GM23338 (cell line): Measurements from ENCODE around the gene TCF7L2. TPM values are rescaled to one million over a fixed set of nuclear protein-coding genes. Genes with fewer than 3 reads are reported as not detected.

Experiments
- ATAC-seq: fragments of 200-7000 bp; cut with Tn5 transposase; 3 replicates; pipeline ENCODE4 v1.9.1; 2020
- DNase-seq: peaks from one replicate; pipeline ENCODE4 v3.0.0-alpha.2; 2015; ENCODE audit warnings: low spot score
- H2AFZ ChIP-seq: fragments of 200-600 bp; sonication (generic); 2 replicates; pipeline ENCODE4 v1.8.0; 2016; ENCODE audit warnings: antibody characterized with exemption, mild to moderate bottlenecking, moderate library complexity
- H3F3A ChIP-seq: fragments of 200-600 bp; sonication (generic); replicated peaks from 2 replicates; pipeline ENCODE4 v1.8.0; 2017; ENCODE audit warnings: antibody characterized with exemption, mixed run types, low read depth
- H3K27ac ChIP-seq: fragments of 200-600 bp; sonication (generic); 2 replicates; pipeline ENCODE4 v1.6.1; 2016; ENCODE audit warnings: low read depth
- H3K27me3 ChIP-seq: fragments of 200-600 bp; sonication (generic); 2 replicates; pipeline ENCODE4 v1.8.0; 2016; ENCODE audit warnings: mild to moderate bottlenecking, mixed run types, moderate library complexity; ENCODE audit not compliant: insufficient read depth
- H3K36me3 ChIP-seq: fragments of 200-600 bp; sonication (generic); 2 replicates; pipeline ENCODE4 v1.8.0; 2016; ENCODE audit warnings: mild to moderate bottlenecking; ENCODE audit not compliant: insufficient read depth
- H3K4me1 ChIP-seq: fragments of 200-600 bp; sonication (generic); 2 replicates; pipeline ENCODE4 v1.8.0; 2016; ENCODE audit warnings: mild to moderate bottlenecking, moderate library complexity; ENCODE audit not compliant: insufficient read depth
- H3K4me2 ChIP-seq: fragments of 200-600 bp; sonication (generic); 2 replicates; pipeline ENCODE4 v1.7.1; 2017; ENCODE audit warnings: mixed run types
- H3K4me3 ChIP-seq: fragments of 200-600 bp; sonication (generic); 2 replicates; pipeline ENCODE4 v1.6.1; 2016; ENCODE audit warnings: mixed run types
- H3K79me2 ChIP-seq: fragments of 200-600 bp; sonication (generic); replicated peaks from 2 replicates; pipeline ENCODE4 v1.8.0; 2017; ENCODE audit warnings: mild to moderate bottlenecking; ENCODE audit not compliant: insufficient read depth
- H3K9me2 ChIP-seq: fragments of 200-600 bp; sonication (generic); 2 replicates; pipeline ENCODE4 v1.8.0; 2017; ENCODE audit not compliant: insufficient read depth
- H4K20me1 ChIP-seq: fragments of 200-600 bp; sonication (generic); replicated peaks from 2 replicates; pipeline ENCODE4 v1.8.0; 2017; ENCODE audit warnings: mild to moderate bottlenecking; ENCODE audit not compliant: insufficient read depth
- H3K27ac Mint-ChIP-seq: 2 replicates; pipeline ENCODE4 v1.8.0; 2020; ENCODE audit warnings: inconsistent platforms, mild to moderate bottlenecking, moderate library complexity, mixed read lengths
- H3K27me3 Mint-ChIP-seq: 3 replicates; pipeline ENCODE4 v1.8.0; 2022; ENCODE audit warnings: low read depth, mild to moderate bottlenecking, moderate library complexity, mixed read lengths, inconsistent platforms; ENCODE audit not compliant: insufficient read depth, poor library complexity
- H3K36me3 Mint-ChIP-seq: 3 replicates; pipeline ENCODE4 v1.8.0; 2021; ENCODE audit warnings: low read depth, mild to moderate bottlenecking, inconsistent platforms, moderate library complexity, mixed read lengths
- H3K4me1 Mint-ChIP-seq: 3 replicates; pipeline ENCODE4 v1.8.0; 2020; ENCODE audit warnings: mild to moderate bottlenecking, inconsistent platforms, mixed read lengths
- H3K4me3 Mint-ChIP-seq: 3 replicates; pipeline ENCODE4 v1.8.0; 2021; ENCODE audit warnings: moderate library complexity, mild to moderate bottlenecking, inconsistent platforms, mixed read lengths
- H3K9me3 Mint-ChIP-seq: 3 replicates; pipeline ENCODE4 v1.8.0; 2020; ENCODE audit warnings: moderate library complexity, mild to moderate bottlenecking, inconsistent platforms, mixed read lengths
- CREB1 ChIP-seq: fragments of 250-450 bp; sonication (Bioruptor Pico); IDR thresholded peaks from 2 replicates; pipeline ENCODE4 v1.5.0; 2020; ENCODE audit warnings: low read depth, mild to moderate bottlenecking, moderate library complexity
- EZH2 ChIP-seq: fragments of 200-600 bp; sonication (generic); IDR thresholded peaks from one replicate; pipeline ENCODE4 v1.8.0; 2017; ENCODE audit warnings: antibody characterized with exemption, mild to moderate bottlenecking, low read depth; ENCODE audit not compliant: unreplicated experiment
- EZH2phosphoT487 ChIP-seq: fragments of 200-600 bp; sonication (generic); IDR thresholded peaks from one replicate; pipeline ENCODE4 v1.8.1; 2018; ENCODE audit warnings: antibody characterized with exemption; ENCODE audit not compliant: unreplicated experiment
- JUNB ChIP-seq: IDR thresholded peaks from one replicate; pipeline ENCODE4 v1.6.1; 2016; ENCODE audit warnings: antibody characterized with exemption; ENCODE audit not compliant: unreplicated experiment
- NANOG ChIP-seq: IDR thresholded peaks from 2 replicates; pipeline ENCODE4 v1.6.1; 2016; ENCODE audit warnings: antibody characterized with exemption, borderline replicate concordance
- POLR2AphosphoS5 ChIP-seq: IDR thresholded peaks from 2 replicates; pipeline ENCODE4 v1.6.1; 2016; ENCODE audit warnings: antibody characterized with exemption, low read depth
- STAT1 ChIP-seq: IDR thresholded peaks from one replicate; pipeline ENCODE4 v1.6.1; 2016; ENCODE audit warnings: antibody characterized with exemption; ENCODE audit not compliant: unreplicated experiment
- ZNF114 ChIP-seq: fragments of 250-450 bp; sonication (Bioruptor Pico); IDR thresholded peaks from 2 replicates; pipeline ENCODE4 v1.5.0; 2020; ENCODE audit warnings: mild to moderate bottlenecking, moderate library complexity
- ZNF331 ChIP-seq: fragments of 250-450 bp; sonication (Bioruptor Pico); IDR thresholded peaks from 2 replicates; pipeline ENCODE4 v1.5.0; 2020; ENCODE audit warnings: low read depth, mild to moderate bottlenecking, moderate library complexity
- polyA plus RNA-seq: library from polyadenylated mRNA; unstranded; fragments of >200 nt; fragmentation: Nextera tagmentation; extraction: Ambion mirVana; gene quantifications from 2 replicates; pipeline ENCODE4 v1.2.1, GENCODE V29; 2016
- total RNA-seq: library from RNA; depleted of rRNA; stranded (reverse); fragments of >200 nt; shearing (Covaris generic); gene quantifications from 2 replicates; pipeline ENCODE4 v1.2.3, GENCODE V29; 2014
- TF ChIP-seq, protein P1 (sequence below): IDR thresholded peaks from one replicate; pipeline ENCODE4 v1.6.1; 2018; ENCODE audit warnings: antibody characterized with exemption; ENCODE audit not compliant: unreplicated experiment
- TF ChIP-seq, protein P2 (sequence below), 2 experiments: fragments of 200-600 bp in 1 of 2; sonication (generic) in 1 of 2; conservative IDR thresholded peaks; 2 replicates each; pipeline versions ENCODE4 v1.5.1 to v1.6.1; 2016 to 2017; ENCODE audit warnings: antibody characterized with exemption in 2 of 2, low read depth in 2 of 2, mild to moderate bottlenecking in 2 of 2, moderate library complexity in 1 of 2
- TF ChIP-seq, protein P3 (sequence below): IDR thresholded peaks from 2 replicates; pipeline ENCODE4 v1.6.1; 2016; ENCODE audit warnings: antibody characterized with exemption
- TF ChIP-seq, protein P4 (sequence below): fragments of 250-450 bp; sonication (Bioruptor Pico); IDR thresholded peaks from 2 replicates; pipeline ENCODE4 v1.5.0; 2020; ENCODE audit warnings: mild to moderate bottlenecking, moderate library complexity

TCF7L2 gene
- total and polyA plus RNA-seq, 2 experiments from 2014 or later, result 32.2 to 80.8 TPM

DNA sequence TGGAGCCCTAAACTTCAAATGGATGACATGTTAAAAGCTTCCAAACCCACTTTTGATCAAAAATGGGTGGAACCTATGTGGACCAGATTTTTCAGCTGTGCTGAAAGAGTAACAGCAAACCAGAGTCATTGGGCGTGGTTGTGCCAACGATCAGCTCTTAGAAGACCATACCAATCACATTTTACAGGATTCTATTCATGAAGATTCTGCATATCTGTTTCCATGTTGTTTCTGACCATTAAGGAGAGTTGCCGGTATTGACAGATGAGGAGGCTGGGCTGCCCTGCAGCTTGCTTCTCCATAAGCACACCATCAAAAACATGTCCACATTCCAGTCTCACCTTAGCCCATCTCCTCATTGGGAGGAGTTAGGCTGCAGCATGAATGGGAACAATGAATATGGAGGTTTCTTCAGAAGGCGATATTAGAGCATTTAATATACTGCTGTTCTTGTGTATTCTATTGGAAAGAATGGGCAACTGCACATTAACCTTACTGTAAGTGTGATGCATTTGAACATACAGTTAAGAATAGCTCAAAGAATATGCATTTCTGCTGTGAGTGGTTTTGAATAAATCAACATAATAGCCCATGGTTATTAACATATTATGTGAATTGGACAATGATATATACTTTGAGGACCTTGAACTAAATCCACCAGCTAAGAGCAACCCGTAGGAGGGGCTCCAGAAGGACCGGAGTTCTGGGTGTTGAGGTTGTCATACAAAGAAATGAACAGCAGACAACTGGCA lies 116.7 kb downstream of the TCF7L2 start:
- peaks cover 97% of the 10 kb centered on the region for H3K79me2 ChIP-seq
- no peaks in the 10 kb centered on the region for H3K9me2 ChIP-seq
- peak overlapping the region; percentile 47; the same call in 1 of the 2 replicates for H3K27ac ChIP-seq
- no peak overlapping the region for H2AFZ ChIP-seq
- 0 out of 2 replicates have a peak overlapping the region, but pooled peaks have one; percentile 26 for H3K4me2 ChIP-seq
- H3K4me1 ChIP-seq, result peaks cover 50% of the 10 kb centered on the region
- no peaks in the 10 kb centered on the region for H3K9me3 Mint-ChIP-seq
- no peak overlapping the region for H3K27ac Mint-ChIP-seq
- H3K36me3 Mint-ChIP-seq, result peaks cover 17% of the 10 kb centered on the region
- TF ChIP-seq, protein P1, sequence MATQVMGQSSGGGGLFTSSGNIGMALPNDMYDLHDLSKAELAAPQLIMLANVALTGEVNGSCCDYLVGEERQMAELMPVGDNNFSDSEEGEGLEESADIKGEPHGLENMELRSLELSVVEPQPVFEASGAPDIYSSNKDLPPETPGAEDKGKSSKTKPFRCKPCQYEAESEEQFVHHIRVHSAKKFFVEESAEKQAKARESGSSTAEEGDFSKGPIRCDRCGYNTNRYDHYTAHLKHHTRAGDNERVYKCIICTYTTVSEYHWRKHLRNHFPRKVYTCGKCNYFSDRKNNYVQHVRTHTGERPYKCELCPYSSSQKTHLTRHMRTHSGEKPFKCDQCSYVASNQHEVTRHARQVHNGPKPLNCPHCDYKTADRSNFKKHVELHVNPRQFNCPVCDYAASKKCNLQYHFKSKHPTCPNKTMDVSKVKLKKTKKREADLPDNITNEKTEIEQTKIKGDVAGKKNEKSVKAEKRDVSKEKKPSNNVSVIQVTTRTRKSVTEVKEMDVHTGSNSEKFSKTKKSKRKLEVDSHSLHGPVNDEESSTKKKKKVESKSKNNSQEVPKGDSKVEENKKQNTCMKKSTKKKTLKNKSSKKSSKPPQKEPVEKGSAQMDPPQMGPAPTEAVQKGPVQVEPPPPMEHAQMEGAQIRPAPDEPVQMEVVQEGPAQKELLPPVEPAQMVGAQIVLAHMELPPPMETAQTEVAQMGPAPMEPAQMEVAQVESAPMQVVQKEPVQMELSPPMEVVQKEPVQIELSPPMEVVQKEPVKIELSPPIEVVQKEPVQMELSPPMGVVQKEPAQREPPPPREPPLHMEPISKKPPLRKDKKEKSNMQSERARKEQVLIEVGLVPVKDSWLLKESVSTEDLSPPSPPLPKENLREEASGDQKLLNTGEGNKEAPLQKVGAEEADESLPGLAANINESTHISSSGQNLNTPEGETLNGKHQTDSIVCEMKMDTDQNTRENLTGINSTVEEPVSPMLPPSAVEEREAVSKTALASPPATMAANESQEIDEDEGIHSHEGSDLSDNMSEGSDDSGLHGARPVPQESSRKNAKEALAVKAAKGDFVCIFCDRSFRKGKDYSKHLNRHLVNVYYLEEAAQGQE, result no peak
- TF ChIP-seq ZNF331 (CRISPR knock-in tag) (no peak), STAT1 (no peak), NANOG (no peak), EZH2 (no peak), EZH2phosphoT487 (no peak), ZNF114 (CRISPR knock-in tag) (no peak), JUNB (no peak), CREB1 (CRISPR knock-in tag) (no peak), POLR2AphosphoS5 (no peak)
- TF ChIP-seq, protein P2, sequence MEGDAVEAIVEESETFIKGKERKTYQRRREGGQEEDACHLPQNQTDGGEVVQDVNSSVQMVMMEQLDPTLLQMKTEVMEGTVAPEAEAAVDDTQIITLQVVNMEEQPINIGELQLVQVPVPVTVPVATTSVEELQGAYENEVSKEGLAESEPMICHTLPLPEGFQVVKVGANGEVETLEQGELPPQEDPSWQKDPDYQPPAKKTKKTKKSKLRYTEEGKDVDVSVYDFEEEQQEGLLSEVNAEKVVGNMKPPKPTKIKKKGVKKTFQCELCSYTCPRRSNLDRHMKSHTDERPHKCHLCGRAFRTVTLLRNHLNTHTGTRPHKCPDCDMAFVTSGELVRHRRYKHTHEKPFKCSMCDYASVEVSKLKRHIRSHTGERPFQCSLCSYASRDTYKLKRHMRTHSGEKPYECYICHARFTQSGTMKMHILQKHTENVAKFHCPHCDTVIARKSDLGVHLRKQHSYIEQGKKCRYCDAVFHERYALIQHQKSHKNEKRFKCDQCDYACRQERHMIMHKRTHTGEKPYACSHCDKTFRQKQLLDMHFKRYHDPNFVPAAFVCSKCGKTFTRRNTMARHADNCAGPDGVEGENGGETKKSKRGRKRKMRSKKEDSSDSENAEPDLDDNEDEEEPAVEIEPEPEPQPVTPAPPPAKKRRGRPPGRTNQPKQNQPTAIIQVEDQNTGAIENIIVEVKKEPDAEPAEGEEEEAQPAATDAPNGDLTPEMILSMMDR (conservative IDR thresholded peaks at IDR 0.05; ENCODE audit: low read depth in 2 of 2), result no peak
- TF ChIP-seq, protein P3, sequence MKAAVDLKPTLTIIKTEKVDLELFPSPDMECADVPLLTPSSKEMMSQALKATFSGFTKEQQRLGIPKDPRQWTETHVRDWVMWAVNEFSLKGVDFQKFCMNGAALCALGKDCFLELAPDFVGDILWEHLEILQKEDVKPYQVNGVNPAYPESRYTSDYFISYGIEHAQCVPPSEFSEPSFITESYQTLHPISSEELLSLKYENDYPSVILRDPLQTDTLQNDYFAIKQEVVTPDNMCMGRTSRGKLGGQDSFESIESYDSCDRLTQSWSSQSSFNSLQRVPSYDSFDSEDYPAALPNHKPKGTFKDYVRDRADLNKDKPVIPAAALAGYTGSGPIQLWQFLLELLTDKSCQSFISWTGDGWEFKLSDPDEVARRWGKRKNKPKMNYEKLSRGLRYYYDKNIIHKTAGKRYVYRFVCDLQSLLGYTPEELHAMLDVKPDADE, result no peak
- TF ChIP-seq, protein P4, sequence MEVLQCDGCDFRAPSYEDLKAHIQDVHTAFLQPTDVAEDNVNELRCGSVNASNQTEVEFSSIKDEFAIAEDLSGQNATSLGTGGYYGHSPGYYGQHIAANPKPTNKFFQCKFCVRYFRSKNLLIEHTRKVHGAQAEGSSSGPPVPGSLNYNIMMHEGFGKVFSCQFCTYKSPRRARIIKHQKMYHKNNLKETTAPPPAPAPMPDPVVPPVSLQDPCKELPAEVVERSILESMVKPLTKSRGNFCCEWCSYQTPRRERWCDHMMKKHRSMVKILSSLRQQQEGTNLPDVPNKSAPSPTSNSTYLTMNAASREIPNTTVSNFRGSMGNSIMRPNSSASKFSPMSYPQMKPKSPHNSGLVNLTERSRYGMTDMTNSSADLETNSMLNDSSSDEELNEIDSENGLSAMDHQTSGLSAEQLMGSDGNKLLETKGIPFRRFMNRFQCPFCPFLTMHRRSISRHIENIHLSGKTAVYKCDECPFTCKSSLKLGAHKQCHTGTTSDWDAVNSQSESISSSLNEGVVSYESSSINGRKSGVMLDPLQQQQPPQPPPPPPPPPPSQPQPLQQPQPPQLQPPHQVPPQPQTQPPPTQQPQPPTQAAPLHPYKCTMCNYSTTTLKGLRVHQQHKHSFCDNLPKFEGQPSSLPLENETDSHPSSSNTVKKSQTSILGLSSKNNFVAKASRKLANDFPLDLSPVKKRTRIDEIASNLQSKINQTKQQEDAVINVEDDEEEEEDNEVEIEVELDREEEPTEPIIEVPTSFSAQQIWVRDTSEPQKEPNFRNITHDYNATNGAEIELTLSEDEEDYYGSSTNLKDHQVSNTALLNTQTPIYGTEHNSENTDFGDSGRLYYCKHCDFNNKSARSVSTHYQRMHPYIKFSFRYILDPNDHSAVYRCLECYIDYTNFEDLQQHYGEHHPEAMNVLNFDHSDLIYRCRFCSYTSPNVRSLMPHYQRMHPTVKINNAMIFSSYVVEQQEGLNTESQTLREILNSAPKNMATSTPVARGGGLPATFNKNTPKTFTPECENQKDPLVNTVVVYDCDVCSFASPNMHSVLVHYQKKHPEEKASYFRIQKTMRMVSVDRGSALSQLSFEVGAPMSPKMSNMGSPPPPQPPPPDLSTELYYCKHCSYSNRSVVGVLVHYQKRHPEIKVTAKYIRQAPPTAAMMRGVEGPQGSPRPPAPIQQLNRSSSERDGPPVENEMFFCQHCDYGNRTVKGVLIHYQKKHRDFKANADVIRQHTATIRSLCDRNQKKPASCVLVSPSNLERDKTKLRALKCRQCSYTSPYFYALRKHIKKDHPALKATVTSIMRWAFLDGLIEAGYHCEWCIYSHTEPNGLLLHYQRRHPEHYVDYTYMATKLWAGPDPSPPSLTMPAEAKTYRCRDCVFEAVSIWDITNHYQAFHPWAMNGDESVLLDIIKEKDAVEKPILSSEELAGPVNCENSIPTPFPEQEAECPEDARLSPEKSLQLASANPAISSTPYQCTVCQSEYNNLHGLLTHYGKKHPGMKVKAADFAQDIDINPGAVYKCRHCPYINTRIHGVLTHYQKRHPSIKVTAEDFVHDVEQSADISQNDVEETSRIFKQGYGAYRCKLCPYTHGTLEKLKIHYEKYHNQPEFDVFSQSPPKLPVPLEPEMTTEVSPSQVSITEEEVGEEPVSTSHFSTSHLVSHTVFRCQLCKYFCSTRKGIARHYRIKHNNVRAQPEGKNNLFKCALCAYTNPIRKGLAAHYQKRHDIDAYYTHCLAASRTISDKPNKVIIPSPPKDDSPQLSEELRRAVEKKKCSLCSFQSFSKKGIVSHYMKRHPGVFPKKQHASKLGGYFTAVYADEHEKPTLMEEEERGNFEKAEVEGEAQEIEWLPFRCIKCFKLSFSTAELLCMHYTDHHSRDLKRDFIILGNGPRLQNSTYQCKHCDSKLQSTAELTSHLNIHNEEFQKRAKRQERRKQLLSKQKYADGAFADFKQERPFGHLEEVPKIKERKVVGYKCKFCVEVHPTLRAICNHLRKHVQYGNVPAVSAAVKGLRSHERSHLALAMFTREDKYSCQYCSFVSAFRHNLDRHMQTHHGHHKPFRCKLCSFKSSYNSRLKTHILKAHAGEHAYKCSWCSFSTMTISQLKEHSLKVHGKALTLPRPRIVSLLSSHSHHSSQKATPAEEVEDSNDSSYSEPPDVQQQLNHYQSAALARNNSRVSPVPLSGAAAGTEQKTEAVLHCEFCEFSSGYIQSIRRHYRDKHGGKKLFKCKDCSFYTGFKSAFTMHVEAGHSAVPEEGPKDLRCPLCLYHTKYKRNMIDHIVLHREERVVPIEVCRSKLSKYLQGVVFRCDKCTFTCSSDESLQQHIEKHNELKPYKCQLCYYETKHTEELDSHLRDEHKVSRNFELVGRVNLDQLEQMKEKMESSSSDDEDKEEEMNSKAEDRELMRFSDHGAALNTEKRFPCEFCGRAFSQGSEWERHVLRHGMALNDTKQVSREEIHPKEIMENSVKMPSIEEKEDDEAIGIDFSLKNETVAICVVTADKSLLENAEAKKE (CRISPR knock-in tag), result no peak
- H3K27me3 ChIP-seq, result no peaks in the 10 kb centered on the region
- ATAC-seq, result no peak
- H3K27me3 Mint-ChIP-seq, result peaks cover 14% of the 10 kb centered on the region
- no peak overlapping the region for H3K4me3 ChIP-seq
- peaks cover 8% of the 10 kb centered on the region; the same call in 1 of the 2 replicates for H3F3A ChIP-seq
- no peaks in the 10 kb centered on the region for H3K36me3 ChIP-seq
- no peak for DNase-seq
- H4K20me1 ChIP-seq, result peaks cover 67% of the 10 kb centered on the region
- H3K4me3 Mint-ChIP-seq, result no peak overlapping the region
- H3K4me1 Mint-ChIP-seq, result peaks cover 58% of the 10 kb centered on the region
